Adrenal gland (tissue), 12 donors: Measurements from ENCODE around the gene FLNA. TPM values are rescaled to one million over a fixed set of nuclear protein-coding genes. Genes with fewer than 3 reads are reported as not detected.
"Not testable (repeated sequence)": the region's sequence is repeated elsewhere in the genome, so short reads cannot be mapped to it uniquely, and the experiment has no call there.

ENCODE experiments used
- DNase-seq, 7 donors: peaks; one replicate each; pipeline ENCODE4 v3.0.0-alpha.2; 2019 to 2020
- H3K27ac ChIP-seq, 5 donors: fragments of 200-600 bp; sonication (generic) in 4 of 5; 1 replicate in 3 of 5; 2 replicates in 2 of 5; pipeline versions ENCODE4 v1.5.1 to v1.8.0; 2016 to 2020; ENCODE audit warnings: mild to moderate bottlenecking in 1 of 5
- H3K27me3 ChIP-seq: fragments of 200-600 bp; 2 replicates; pipeline ENCODE4 v1.8.0; 2021
- H3K36me3 ChIP-seq, 2 donors: fragments of 200-600 bp; replicated peaks in 1 of 2; 1 replicate in 1 of 2; 2 replicates in 1 of 2; pipeline versions ENCODE4 v1.5.1 to v1.8.0; 2018 to 2022
- H3K4me1 ChIP-seq, 2 donors: fragments of 200-600 bp; replicated peaks in 1 of 2; 1 replicate in 1 of 2; 2 replicates in 1 of 2; pipeline versions ENCODE4 v1.5.1 to v1.8.0; 2018 to 2021
- H3K4me3 ChIP-seq, 4 donors: fragments of 200-600 bp; sonication (generic) in 3 of 4; one replicate each; pipeline ENCODE4 v1.5.1; 2016 to 2018
- H3K9me3 ChIP-seq, 3 donors: fragments of 200-600 bp; sonication (generic) in 1 of 3; replicated peaks in 1 of 3; 1 replicate in 2 of 3; 2 replicates in 1 of 3; pipeline versions ENCODE4 v1.5.1 to v1.8.0; 2016 to 2021
- POLR2A ChIP-seq, 2 donors: fragments of 450-650 bp; IDR thresholded peaks; one replicate each; pipeline ENCODE4 v1.6.1; 2017; ENCODE audit warnings: antibody characterized with exemption in 2 of 2, mild to moderate bottlenecking in 2 of 2, moderate library complexity in 1 of 2
- WGBS, 4 donors: extraction: QIAGEN DNeasy Blood & Tissue Kit in 2 of 4; methylation state at CpG; one replicate each; pipeline versions ENCODE4 v1.1.5 to v1.1.7; 2013 to 2017; 5-methylcytosine and 5-hydroxymethylcytosine counted together
- intact Hi-C, 2 donors: fragments of 100-400 bp; cut with DNase I; formaldehyde crosslinking; loops; one replicate each; pipeline versions ENCODE4 v1.14.1 to v1.15.0; 2022 to 2023
- polyA plus RNA-seq, 3 donors: library from polyadenylated mRNA; stranded (reverse); fragments of 200-250 nt in 2 of 3; fragments of 350-450 nt in 1 of 3; fragmentation: Illumina TruSeq in 1 of 3; extraction: RNeasy Lipid Tissue Mini Kit (QIAGEN cat#74804) in 1 of 3; gene quantifications; one replicate each; pipeline ENCODE4 v1.2.3, GENCODE V29; 2013 to 2014
- total RNA-seq, 9 donors: library from RNA; depleted of rRNA in 4 of 9; stranded (reverse); fragments of >200 nt in 4 of 9; fragments of 120-200 nt in 1 of 9; fragmentation: NEBNext Ultra II Directional in 1 of 9; extraction: Animal tissue kit (Norgen Biotek cat#: 25700) in 1 of 9; gene quantifications; one replicate each; pipeline versions ENCODE4 v1.1.0 to v1.2.4, GENCODE V29; 2013 to 2023
- TF ChIP-seq, protein P1 (sequence below), 6 experiments: fragments of 450-650 bp in 4 of 6; fragments of 200-600 bp in 2 of 6; sonication (generic) in 1 of 6; IDR thresholded peaks; 1 replicate in 5 of 6; 2 replicates in 1 of 6; pipeline versions ENCODE4 v1.5.1 to v1.8.0; 2016 to 2021; ENCODE audit warnings: antibody characterized with exemption in 6 of 6, mild to moderate bottlenecking in 2 of 6, moderate library complexity in 1 of 6
- donor health status: healthy with polysubstance abuse.
- donor health status: Bipolar disorder and iron deficiency.
- donor health status: DM: yes; HTN: yes; CAD: no.
- donor health status: DM: no; HTN: no; CAD: no.
- donor health status: DM: no; HTN: no; CAD: no.
- donor health status: DM: yes; HTN: yes; CAD: no.

The FLNA gene
- total and polyA plus RNA-seq, 12 donors = 57.0 to 979 (median 504) TPM

DNA sequence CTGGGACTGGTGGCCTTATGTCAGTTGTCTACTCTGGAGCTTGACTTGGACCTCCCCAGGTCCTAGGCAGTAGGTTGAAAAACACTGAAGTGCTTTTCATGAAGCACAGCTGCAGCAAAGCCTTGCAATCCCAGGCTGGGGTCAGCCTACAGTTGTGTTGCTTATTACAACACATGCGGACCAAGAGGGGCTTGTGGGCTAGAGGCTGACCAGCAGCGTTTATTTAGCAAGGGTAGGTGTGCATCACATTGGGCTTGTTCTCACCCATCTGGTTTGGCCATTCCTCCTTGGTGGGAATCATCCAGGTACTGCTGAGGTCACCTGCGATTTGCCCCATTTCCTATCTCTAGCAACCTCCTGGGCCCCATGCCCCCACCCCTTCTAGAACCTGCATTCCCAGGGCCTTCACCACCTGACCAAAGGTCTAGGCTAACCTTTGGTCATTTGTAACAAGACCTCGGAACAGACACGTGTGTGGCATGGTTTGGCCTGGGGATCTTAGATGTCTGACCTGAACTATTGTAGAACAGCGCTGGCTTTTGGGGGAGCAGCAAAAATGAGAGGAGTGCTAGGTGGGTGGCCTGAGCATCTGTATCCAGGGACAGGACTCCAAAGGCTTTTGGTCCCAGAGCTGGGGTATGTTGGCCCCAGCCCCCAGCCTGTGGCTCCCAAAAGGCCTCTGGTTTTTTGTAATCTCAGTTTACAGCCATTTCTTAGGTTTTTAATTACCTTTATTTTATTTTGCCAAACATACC, 26.8 kb upstream of the FLNA start:
- DNase-seq = peak in 1 of 7 donors; percentile 26
- Histone ChIP-seq H3K9me3 (no peaks in the 10 kb centered on the region), H3K27ac (peak overlapping the region in 2 of 5 donors; percentile 5 to 34), H3K4me1 (peaks cover 0 to 8% of the 10 kb centered on the region in 2 donors), H3K27me3 (no peaks in the 10 kb centered on the region), H3K36me3 (peaks cover 0 to 23% of the 10 kb centered on the region in 2 donors), H3K4me3 (no peak overlapping the region)
- intact Hi-C loops = no loop called here
- 44 to 66% (median 59%) methylated on average over 6 of the region's 6 CpGs; no CpG with 5 or more reads in 1 of the 4 donors for WGBS, 4 donors
- peak; percentile 10 to 31 for TF ChIP-seq POLR2A (IDR thresholded peaks at IDR 0.05)
- TF ChIP-seq, protein P1, sequence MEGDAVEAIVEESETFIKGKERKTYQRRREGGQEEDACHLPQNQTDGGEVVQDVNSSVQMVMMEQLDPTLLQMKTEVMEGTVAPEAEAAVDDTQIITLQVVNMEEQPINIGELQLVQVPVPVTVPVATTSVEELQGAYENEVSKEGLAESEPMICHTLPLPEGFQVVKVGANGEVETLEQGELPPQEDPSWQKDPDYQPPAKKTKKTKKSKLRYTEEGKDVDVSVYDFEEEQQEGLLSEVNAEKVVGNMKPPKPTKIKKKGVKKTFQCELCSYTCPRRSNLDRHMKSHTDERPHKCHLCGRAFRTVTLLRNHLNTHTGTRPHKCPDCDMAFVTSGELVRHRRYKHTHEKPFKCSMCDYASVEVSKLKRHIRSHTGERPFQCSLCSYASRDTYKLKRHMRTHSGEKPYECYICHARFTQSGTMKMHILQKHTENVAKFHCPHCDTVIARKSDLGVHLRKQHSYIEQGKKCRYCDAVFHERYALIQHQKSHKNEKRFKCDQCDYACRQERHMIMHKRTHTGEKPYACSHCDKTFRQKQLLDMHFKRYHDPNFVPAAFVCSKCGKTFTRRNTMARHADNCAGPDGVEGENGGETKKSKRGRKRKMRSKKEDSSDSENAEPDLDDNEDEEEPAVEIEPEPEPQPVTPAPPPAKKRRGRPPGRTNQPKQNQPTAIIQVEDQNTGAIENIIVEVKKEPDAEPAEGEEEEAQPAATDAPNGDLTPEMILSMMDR (IDR thresholded peaks at IDR 0.05) = no peak

DNA sequence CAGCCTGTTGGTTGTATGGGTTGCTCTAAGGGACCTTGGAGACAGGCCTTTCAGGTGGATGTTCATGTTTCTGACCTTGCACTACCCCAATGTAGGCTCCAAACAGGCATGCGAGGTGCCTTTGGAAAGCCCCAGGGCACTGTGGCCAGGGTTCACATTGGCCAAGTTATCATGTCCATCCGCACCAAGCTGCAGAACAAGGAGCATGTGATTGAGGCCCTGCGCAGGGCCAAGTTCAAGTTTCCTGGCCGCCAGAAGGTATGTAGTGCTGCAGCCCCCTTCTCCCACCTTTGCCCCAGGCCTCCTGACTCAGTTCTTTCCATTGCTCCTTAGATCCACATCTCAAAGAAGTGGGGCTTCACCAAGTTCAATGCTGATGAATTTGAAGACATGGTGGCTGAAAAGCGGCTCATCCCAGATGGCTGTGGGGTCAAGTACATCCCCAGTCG, 26.0 kb upstream of the FLNA start:
- intact Hi-C loops, H3K4me3 ChIP-seq, H3K9me3 ChIP-seq, H3K27me3 ChIP-seq, DNase-seq, H3K4me1 ChIP-seq: not testable (repeated sequence)
- Histone ChIP-seq H3K36me3 (peaks cover 0 to 23% of the 10 kb centered on the region in 2 donors), H3K27ac (peak overlapping the region in 3 of 5 donors; percentile 15 to 98 (median 98))
- 65 to 76% (median 69%) methylated on average over 3 to 6 of the region's 6 CpGs for WGBS, 4 donors

DNA sequence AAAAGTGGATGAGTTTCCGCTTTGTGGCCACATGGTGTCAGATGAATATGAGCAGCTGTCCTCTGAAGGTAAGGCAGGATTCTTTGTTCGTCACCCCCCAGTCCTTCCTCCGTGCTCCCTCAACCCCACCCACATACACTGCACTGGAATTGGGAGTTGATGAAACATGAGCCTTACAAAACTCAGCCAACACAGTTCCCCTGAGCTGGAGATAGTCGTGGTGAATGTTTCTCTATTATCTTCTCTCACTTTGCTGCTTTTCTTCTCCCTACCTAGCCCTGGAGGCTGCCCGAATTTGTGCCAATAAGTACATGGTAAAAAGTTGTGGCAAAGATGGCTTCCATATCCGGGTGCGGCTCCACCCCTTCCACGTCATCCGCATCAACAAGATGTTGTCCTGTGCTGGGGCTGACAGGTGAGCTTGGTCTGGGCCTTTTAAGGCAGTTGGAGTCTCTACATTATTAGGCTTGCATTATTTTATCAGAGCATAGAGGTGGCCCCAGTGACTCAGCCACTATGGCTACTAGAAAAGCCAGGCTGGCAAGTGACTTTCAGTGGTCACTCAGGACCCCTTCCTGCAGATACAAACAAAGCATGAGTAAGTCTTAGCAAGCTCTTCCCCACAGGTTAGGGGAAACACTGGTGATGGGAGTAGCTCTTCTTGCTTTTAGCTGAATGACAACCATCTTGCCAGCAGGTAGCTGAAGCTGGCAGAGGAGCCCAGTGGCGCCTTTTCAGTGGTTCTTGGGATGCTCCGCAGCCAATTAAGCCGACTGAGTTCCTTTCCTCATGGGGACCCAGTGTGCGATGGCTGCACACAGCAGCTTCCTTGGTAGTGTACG, 25.3 kb upstream of the FLNA start:
- intact Hi-C loops = loop anchor here in 1 of 2 donors (5.0 kb wide), 1 partner anchor 133 kb away; no protein-coding TSS in a partner anchor
- Histone ChIP-seq H3K27ac (peak overlapping the region in 4 of 5 donors; percentile 15 to 99 (median 98)), H3K4me3 (peak overlapping the region in 2 of 4 donors; percentile 59 to 86), H3K36me3 (peaks cover 0 to 23% of the 10 kb centered on the region in 2 donors), H3K4me1 (peaks cover 0 to 8% of the 10 kb centered on the region in 2 donors), H3K9me3 (no peaks in the 10 kb centered on the region), H3K27me3 (no peaks in the 10 kb centered on the region)
- DNase-seq = no peak
- 9 to 69% (median 47%) methylated on average over 4 to 14 of the region's 14 CpGs for WGBS, 4 donors
- TF ChIP-seq, protein P1 (IDR thresholded peaks at IDR 0.05) = no peak
- TF ChIP-seq POLR2A (IDR thresholded peaks at IDR 0.05) = no peak

DNA sequence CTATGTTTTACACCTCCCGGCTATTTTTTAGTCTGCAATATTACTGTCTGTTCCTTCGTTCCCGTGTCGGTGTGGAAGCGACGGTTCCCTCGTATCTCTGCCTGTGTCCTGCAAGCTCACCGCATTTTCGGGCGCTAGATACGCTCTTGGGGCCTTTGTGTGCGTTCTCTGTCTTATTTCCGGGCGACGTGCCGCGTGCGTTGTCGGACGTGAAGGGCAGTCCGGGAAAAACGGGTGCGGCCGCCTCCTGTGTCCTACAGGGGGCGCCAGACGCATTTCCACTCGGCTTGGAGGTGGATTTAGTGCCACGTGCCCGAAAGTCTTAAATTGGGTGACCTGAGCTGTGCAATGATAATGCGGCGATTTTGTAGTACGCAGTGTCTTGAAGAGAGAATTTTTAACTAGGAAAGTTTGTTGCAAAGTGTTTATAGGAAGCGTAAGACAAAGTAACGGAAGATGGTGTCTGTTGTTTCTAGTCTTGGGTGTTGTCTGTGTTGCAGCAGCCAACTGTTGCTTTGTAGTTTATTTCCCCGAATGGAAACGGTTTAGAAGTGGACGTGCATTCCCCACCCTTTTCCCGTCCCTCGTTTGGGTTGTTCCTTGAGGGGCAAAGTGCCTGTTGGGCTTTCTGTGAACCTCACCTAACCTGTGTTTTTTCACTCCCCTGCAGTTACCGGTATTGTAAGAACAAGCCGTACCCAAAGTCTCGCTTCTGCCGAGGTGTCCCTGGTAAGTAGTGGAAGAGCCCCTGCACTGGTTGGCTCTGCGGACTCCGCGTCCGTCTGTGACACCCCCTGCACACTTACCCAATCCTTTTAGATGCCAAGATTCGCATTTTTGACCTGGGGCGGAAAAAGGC, 24.5 kb upstream of the FLNA start:
- Histone ChIP-seq H3K27me3 (no peaks in the 10 kb centered on the region), H3K36me3 (peaks cover 0 to 23% of the 10 kb centered on the region in 2 donors), H3K9me3 (no peaks in the 10 kb centered on the region), H3K4me1 (peaks cover 0 to 8% of the 10 kb centered on the region in 2 donors), H3K4me3 (peak overlapping the region; percentile 42 to 86 (median 62)), H3K27ac (peak overlapping the region; percentile 88 to 99 (median 98))
- intact Hi-C loops = loop anchor here in 1 of 2 donors (5.0 kb wide), 1 partner anchor 133 kb away; no protein-coding TSS in a partner anchor
- peak; percentile 83 to 96 (median 92) for DNase-seq
- WGBS, 4 donors = 0 to 39% (median 15%) methylated on average over 31 to 49 of the region's 49 CpGs
- TF ChIP-seq, protein P1 (IDR thresholded peaks at IDR 0.05) = peak; percentile 52 to 85 (median 78)
- no peak for TF ChIP-seq POLR2A (IDR thresholded peaks at IDR 0.05)
